Subcutaneous abdominal adipose tissue (tissue), 5 donors: ENCODE data around the gene PELI2.

Experiments
- H3K27ac ChIP-seq: one replicate; pipeline ENCODE4 v1.7.0; 2013; ENCODE audit warnings: low read depth, mild to moderate bottlenecking, inconsistent platforms, low read length, moderate library complexity
- H3K27me3 ChIP-seq, 5 donors: one replicate each; pipeline ENCODE4 v1.7.0; 2013; ENCODE audit warnings: low read length in 5 of 5, inconsistent platforms in 1 of 5; ENCODE audit not compliant: control insufficient read depth in 5 of 5, insufficient read depth in 4 of 5
- H3K36me3 ChIP-seq, 5 donors: one replicate each; pipeline ENCODE4 v1.7.0; 2013; ENCODE audit warnings: low read length in 5 of 5; ENCODE audit not compliant: control insufficient read depth in 5 of 5, insufficient read depth in 5 of 5
- H3K4me1 ChIP-seq, 5 donors: one replicate each; pipeline ENCODE4 v1.7.0; 2013; ENCODE audit warnings: low read length in 5 of 5, mild to moderate bottlenecking in 3 of 5, moderate library complexity in 1 of 5; ENCODE audit not compliant: control insufficient read depth in 5 of 5, insufficient read depth in 5 of 5
- H3K4me3 ChIP-seq, 5 donors: one replicate each; pipeline ENCODE4 v1.7.0; 2013; ENCODE audit warnings: low read length in 5 of 5, low read depth in 1 of 5
- H3K9ac ChIP-seq, 5 donors: one replicate each; pipeline ENCODE4 v1.7.0; 2013; ENCODE audit warnings: low read length in 5 of 5, mild to moderate bottlenecking in 4 of 5, moderate library complexity in 3 of 5
- H3K9me3 ChIP-seq, 5 donors: one replicate each; pipeline ENCODE4 v1.7.0; 2013; ENCODE audit warnings: low read length in 5 of 5; ENCODE audit not compliant: control insufficient read depth in 5 of 5
- donor health status: healthy.
- donor health status: healthy.
- donor health status: healthy.
- donor health status: healthy.
- donor health status: healthy.

The PELI2 gene

GRCh38 chr14:56195704-56196103 lies 77.5 kb downstream of the PELI2 start:
- H3K4me3 ChIP-seq, result no peak overlapping the region
- H3K27me3 ChIP-seq, result no peaks in the 10 kb centered on the region
- no peaks in the 10 kb centered on the region for H3K36me3 ChIP-seq
- H3K9ac ChIP-seq, result no peak overlapping the region
- peaks cover 3 to 35% (median 16%) of the 10 kb centered on the region in 5 donors for H3K4me1 ChIP-seq
- H3K27ac ChIP-seq, result no peak overlapping the region
- no peaks in the 10 kb centered on the region for H3K9me3 ChIP-seq

- H3K9me3 ChIP-seq, result no peaks in the 10 kb centered on the region
- peaks cover 3 to 35% (median 16%) of the 10 kb centered on the region in 5 donors for H3K4me1 ChIP-seq
- H3K27ac ChIP-seq, result no peak overlapping the region
- H3K27me3 ChIP-seq, result no peaks in the 10 kb centered on the region
- no peak overlapping the region for H3K9ac ChIP-seq
- no peaks in the 10 kb centered on the region for H3K36me3 ChIP-seq
- H3K4me3 ChIP-seq, result no peak overlapping the region
These were observed 78.1 kb downstream of the PELI2 start for GRCh38 chr14:56196274-56196673.

- H3K27ac ChIP-seq, result no peak overlapping the region
These were observed 78.9 kb downstream of the PELI2 start for GRCh38 chr14:56197150-56197549.

GRCh38 chr14:56198438-56198837 lies 80.2 kb downstream of the PELI2 start:
- Histone ChIP-seq H3K4me3 (no peak overlapping the region), H3K9ac (no peak overlapping the region), H3K27ac (no peak overlapping the region)

More at GRCh38 chr14:56197150-56197549, 78.9 kb downstream of the PELI2 start:
- Histone ChIP-seq H3K4me1 (peaks cover 3 to 35% (median 16%) of the 10 kb centered on the region in 5 donors), H3K36me3 (no peaks in the 10 kb centered on the region), H3K27me3 (no peaks in the 10 kb centered on the region), H3K4me3 (no peak overlapping the region), H3K9ac (no peak overlapping the region), H3K9me3 (no peaks in the 10 kb centered on the region)

GRCh38 chr14:56199095-56199981 lies 81.1 kb downstream of the PELI2 start:
- Histone ChIP-seq H3K4me1 (peaks cover 3 to 35% (median 16%) of the 10 kb centered on the region in 5 donors), H3K27me3 (no peaks in the 10 kb centered on the region), H3K36me3 (no peaks in the 10 kb centered on the region), H3K27ac (peak overlapping the region; percentile 69), H3K4me3 (peak overlapping the region in 1 of 5 donors; percentile 18), H3K9ac (no peak overlapping the region), H3K9me3 (no peaks in the 10 kb centered on the region)

More at GRCh38 chr14:56198438-56198837, 80.2 kb downstream of the PELI2 start:
- no peaks in the 10 kb centered on the region for H3K9me3 ChIP-seq
- H3K4me1 ChIP-seq, result peaks cover 3 to 35% (median 16%) of the 10 kb centered on the region in 5 donors
- no peaks in the 10 kb centered on the region for H3K36me3 ChIP-seq
- H3K27me3 ChIP-seq, result no peaks in the 10 kb centered on the region

GRCh38 chr14:56199982-56200577 lies 81.9 kb downstream of the PELI2 start:
- Histone ChIP-seq H3K4me3 (no peak overlapping the region), H3K27ac (peak overlapping the region; percentile 69), H3K36me3 (no peaks in the 10 kb centered on the region), H3K4me1 (peaks cover 3 to 32% (median 16%) of the 10 kb centered on the region in 5 donors), H3K9ac (no peak overlapping the region), H3K27me3 (no peaks in the 10 kb centered on the region), H3K9me3 (no peaks in the 10 kb centered on the region)

- no peak overlapping the region for H3K9ac ChIP-seq
- no peak overlapping the region for H3K27ac ChIP-seq
- peaks cover 0 to 22% (median 18%) of the 10 kb centered on the region in 5 donors for H3K4me1 ChIP-seq
- H3K9me3 ChIP-seq, result no peaks in the 10 kb centered on the region
- no peaks in the 10 kb centered on the region for H3K36me3 ChIP-seq
- H3K4me3 ChIP-seq, result no peak overlapping the region
- no peaks in the 10 kb centered on the region for H3K27me3 ChIP-seq
These were observed 84.0 kb downstream of the PELI2 start for GRCh38 chr14:56202256-56202655.

- H3K27me3 ChIP-seq, result no peaks in the 10 kb centered on the region
- H3K9ac ChIP-seq, result no peak overlapping the region
- H3K4me1 ChIP-seq, result peaks cover 0 to 10% (median 0%) of the 10 kb centered on the region in 5 donors
- no peaks in the 10 kb centered on the region for H3K9me3 ChIP-seq
- H3K36me3 ChIP-seq, result no peaks in the 10 kb centered on the region
- no peak overlapping the region for H3K4me3 ChIP-seq
- no peak overlapping the region for H3K27ac ChIP-seq
These were observed 87.7 kb downstream of the PELI2 start for GRCh38 chr14:56205881-56206280.

- Histone ChIP-seq H3K27me3 (no peaks in the 10 kb centered on the region), H3K9ac (no peak overlapping the region), H3K4me3 (no peak overlapping the region), H3K9me3 (no peaks in the 10 kb centered on the region), H3K36me3 (no peaks in the 10 kb centered on the region), H3K4me1 (peaks cover 0 to 15% (median 0%) of the 10 kb centered on the region in 5 donors), H3K27ac (no peak overlapping the region)
These were observed 88.4 kb downstream of the PELI2 start for GRCh38 chr14:56206596-56206995.

GRCh38 chr14:56207626-56208292 lies 89.5 kb downstream of the PELI2 start:
- Histone ChIP-seq H3K36me3 (no peaks in the 10 kb centered on the region), H3K27me3 (no peaks in the 10 kb centered on the region), H3K27ac (no peak overlapping the region), H3K9ac (no peak overlapping the region), H3K4me3 (no peak overlapping the region), H3K4me1 (peaks cover 0 to 15% (median 0%) of the 10 kb centered on the region in 5 donors), H3K9me3 (no peaks in the 10 kb centered on the region)
